Right atrium auricular region (tissue), 2 donors: ENCODE measurements around the gene LSP1. TPM values are rescaled to one million over a fixed set of nuclear protein-coding genes. Genes with fewer than 3 reads are reported as not detected.

Experiments used
- DNase-seq: peaks from one replicate; pipeline ENCODE4 v3.0.0-alpha.2; 2019; ENCODE audit warnings: low spot score
- H3K27ac ChIP-seq, 2 donors: fragments of 200-600 bp; sonication (generic); 1 replicate in 1 of 2; 2 replicates in 1 of 2; pipeline ENCODE4 v1.5.1; 2016 to 2019
- H3K27me3 ChIP-seq, 2 donors: fragments of 200-600 bp; sonication (generic); one replicate each; pipeline versions ENCODE4 v1.5.1 to v1.6.0; 2017 to 2019
- H3K36me3 ChIP-seq: fragments of 200-600 bp; sonication (generic); one replicate; pipeline ENCODE4 v1.5.1; 2016
- H3K4me1 ChIP-seq, 2 donors: fragments of 200-600 bp; sonication (generic); one replicate each; pipeline versions ENCODE4 v1.5.1 to v1.6.0; 2017 to 2019
- H3K4me3 ChIP-seq, 2 donors: fragments of 200-600 bp; sonication (generic); 1 replicate in 1 of 2; 2 replicates in 1 of 2; pipeline ENCODE4 v1.5.1; 2017 to 2019; ENCODE audit warnings: mild to moderate bottlenecking in 1 of 2, moderate library complexity in 1 of 2
- H3K9me3 ChIP-seq, 2 donors: fragments of 200-600 bp; sonication (generic); one replicate each; pipeline ENCODE4 v1.5.1; 2019
- total RNA-seq, 2 donors: library from RNA; depleted of rRNA; stranded (reverse); fragments of >200 nt; gene quantifications; one replicate each; pipeline ENCODE4 v1.1.0, GENCODE V29; 2016
- TF ChIP-seq, protein P1 (sequence below), 2 donors: fragments of 200-600 bp; sonication (generic); IDR thresholded peaks; one replicate each; pipeline ENCODE4 v1.5.1; 2019; ENCODE audit warnings: antibody characterized with exemption in 2 of 2

Gene LSP1
- total RNA-seq, 2 donors from 2014 or later: 7.9 to 12.1 TPM

- peak; percentile 80 for DNase-seq
- Histone ChIP-seq H3K4me1 (peaks cover 0 to 26% of the 10 kb centered on the region in 2 donors), H3K27me3 (no peaks in the 10 kb centered on the region), H3K27ac (peak overlapping the region in 1 of 2 donors; percentile 16), H3K4me3 (no peak overlapping the region), H3K9me3 (no peaks in the 10 kb centered on the region), H3K36me3 (no peaks in the 10 kb centered on the region)
- TF ChIP-seq, protein P1, sequence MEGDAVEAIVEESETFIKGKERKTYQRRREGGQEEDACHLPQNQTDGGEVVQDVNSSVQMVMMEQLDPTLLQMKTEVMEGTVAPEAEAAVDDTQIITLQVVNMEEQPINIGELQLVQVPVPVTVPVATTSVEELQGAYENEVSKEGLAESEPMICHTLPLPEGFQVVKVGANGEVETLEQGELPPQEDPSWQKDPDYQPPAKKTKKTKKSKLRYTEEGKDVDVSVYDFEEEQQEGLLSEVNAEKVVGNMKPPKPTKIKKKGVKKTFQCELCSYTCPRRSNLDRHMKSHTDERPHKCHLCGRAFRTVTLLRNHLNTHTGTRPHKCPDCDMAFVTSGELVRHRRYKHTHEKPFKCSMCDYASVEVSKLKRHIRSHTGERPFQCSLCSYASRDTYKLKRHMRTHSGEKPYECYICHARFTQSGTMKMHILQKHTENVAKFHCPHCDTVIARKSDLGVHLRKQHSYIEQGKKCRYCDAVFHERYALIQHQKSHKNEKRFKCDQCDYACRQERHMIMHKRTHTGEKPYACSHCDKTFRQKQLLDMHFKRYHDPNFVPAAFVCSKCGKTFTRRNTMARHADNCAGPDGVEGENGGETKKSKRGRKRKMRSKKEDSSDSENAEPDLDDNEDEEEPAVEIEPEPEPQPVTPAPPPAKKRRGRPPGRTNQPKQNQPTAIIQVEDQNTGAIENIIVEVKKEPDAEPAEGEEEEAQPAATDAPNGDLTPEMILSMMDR (IDR thresholded peaks at IDR 0.05): no peak
Measured at GRCh38 chr11:1844221-1845094, 8.4 kb upstream of the LSP1 start.

DNA sequence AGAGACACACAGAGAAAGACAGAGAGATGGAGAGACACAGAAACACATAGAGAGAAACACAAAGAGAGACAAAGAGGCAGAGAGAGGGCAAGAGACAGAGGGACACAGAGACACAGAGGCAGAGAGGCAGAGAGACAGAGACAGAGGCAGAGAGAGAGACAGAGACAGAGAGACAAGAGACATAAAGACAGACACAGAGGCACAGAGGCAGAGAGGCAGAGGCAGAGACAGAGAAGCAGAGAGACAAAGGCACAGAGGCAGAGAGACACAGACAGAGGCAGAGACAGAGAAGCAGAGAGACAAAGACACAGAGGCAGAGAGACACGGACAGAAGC, 7.8 kb upstream of the LSP1 start:
- H3K27me3 ChIP-seq: no peaks in the 10 kb centered on the region
- H3K4me3 ChIP-seq: no peak overlapping the region
- DNase-seq: no peak
- TF ChIP-seq, protein P1 (IDR thresholded peaks at IDR 0.05): no peak
- no peak overlapping the region for H3K27ac ChIP-seq
- peaks cover 0 to 26% of the 10 kb centered on the region in 2 donors for H3K4me1 ChIP-seq
- no peaks in the 10 kb centered on the region for H3K9me3 ChIP-seq
- H3K36me3 ChIP-seq: no peaks in the 10 kb centered on the region

- Histone ChIP-seq H3K4me3 (no peak overlapping the region), H3K27me3 (no peaks in the 10 kb centered on the region), H3K9me3 (no peaks in the 10 kb centered on the region), H3K36me3 (no peaks in the 10 kb centered on the region), H3K27ac (no peak overlapping the region), H3K4me1 (peaks cover 0 to 26% of the 10 kb centered on the region in 2 donors)
- TF ChIP-seq, protein P1 (IDR thresholded peaks at IDR 0.05): no peak
- DNase-seq: no peak
Measured at GRCh38 chr11:1845561-1846452, 7.1 kb upstream of the LSP1 start.

DNA sequence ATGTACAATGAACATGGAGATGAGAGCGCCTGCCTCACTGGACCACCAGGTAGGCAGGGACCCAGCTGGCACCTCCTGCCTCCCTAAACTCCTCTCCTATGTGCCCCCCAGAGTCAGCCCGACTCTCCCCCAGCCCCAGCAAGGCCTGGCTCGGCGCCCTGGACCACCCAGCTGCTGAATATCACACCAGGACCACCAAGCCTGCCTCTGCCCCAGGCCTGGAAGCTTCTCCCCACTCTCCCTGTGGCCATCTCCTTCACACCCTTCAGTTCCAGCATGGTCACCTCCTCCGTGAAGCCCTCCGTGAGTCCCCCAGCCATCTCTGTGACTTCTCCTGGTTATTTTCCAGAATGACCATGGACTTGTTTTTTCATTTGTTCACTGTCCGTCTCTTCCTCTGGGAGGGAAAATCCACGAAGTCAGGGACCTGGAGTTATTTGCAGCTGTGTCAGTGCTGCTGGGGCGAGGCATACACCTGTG, 6.4 kb upstream of the LSP1 start:
- Histone ChIP-seq H3K27ac (no peak overlapping the region), H3K9me3 (no peaks in the 10 kb centered on the region)
- DNase-seq: no peak

GRCh38 chr11:1847006-1847735, 5.7 kb upstream of the LSP1 start:
- Histone ChIP-seq H3K36me3 (no peaks in the 10 kb centered on the region), H3K27ac (no peak overlapping the region), H3K27me3 (no peaks in the 10 kb centered on the region), H3K4me1 (peaks cover 0 to 24% of the 10 kb centered on the region in 2 donors), H3K4me3 (no peak overlapping the region), H3K9me3 (no peaks in the 10 kb centered on the region)
- no peak for DNase-seq
- TF ChIP-seq, protein P1 (IDR thresholded peaks at IDR 0.05): no peak

More for the DNA sequence above, 6.4 kb upstream of the LSP1 start:
- Histone ChIP-seq H3K4me1 (peaks cover 0 to 26% of the 10 kb centered on the region in 2 donors), H3K36me3 (no peaks in the 10 kb centered on the region), H3K27me3 (no peaks in the 10 kb centered on the region), H3K4me3 (no peak overlapping the region)
- TF ChIP-seq, protein P1 (IDR thresholded peaks at IDR 0.05): no peak
